Memory B cell (primary cell): ENCODE data around the gene CASTOR1.

Experiments
- ATAC-seq: fragments of 150-1000 bp; cut with Tn5 transposase; 2 replicates; pipeline ENCODE4 v1.10.0; 2021; ENCODE audit warnings: low read depth, mild to moderate bottlenecking, moderate library complexity
- DNase-seq, 2 donors: peaks; one replicate each; pipeline ENCODE4 v3.0.0; 2022; ENCODE audit warnings: low spot score in 2 of 2
- H3K27ac Mint-ChIP-seq: one replicate; pipeline ENCODE4 v1.8.0; 2022; ENCODE audit warnings: mild to moderate bottlenecking, moderate library complexity, mixed read lengths
- H3K27me3 Mint-ChIP-seq: one replicate; pipeline ENCODE4 v1.8.0; 2022; ENCODE audit warnings: mixed read lengths
- H3K36me3 Mint-ChIP-seq: one replicate; pipeline ENCODE4 v1.8.0; 2022; ENCODE audit warnings: mild to moderate bottlenecking, mixed read lengths
- H3K4me1 Mint-ChIP-seq: one replicate; pipeline ENCODE4 v1.8.0; 2022; ENCODE audit warnings: mixed read lengths
- H3K4me3 Mint-ChIP-seq: one replicate; pipeline ENCODE4 v1.8.0; 2022; ENCODE audit warnings: mild to moderate bottlenecking, moderate library complexity, mixed read lengths
- H3K9me3 Mint-ChIP-seq: one replicate; pipeline ENCODE4 v1.8.0; 2022; ENCODE audit warnings: mixed read lengths

The CASTOR1 gene

DNA sequence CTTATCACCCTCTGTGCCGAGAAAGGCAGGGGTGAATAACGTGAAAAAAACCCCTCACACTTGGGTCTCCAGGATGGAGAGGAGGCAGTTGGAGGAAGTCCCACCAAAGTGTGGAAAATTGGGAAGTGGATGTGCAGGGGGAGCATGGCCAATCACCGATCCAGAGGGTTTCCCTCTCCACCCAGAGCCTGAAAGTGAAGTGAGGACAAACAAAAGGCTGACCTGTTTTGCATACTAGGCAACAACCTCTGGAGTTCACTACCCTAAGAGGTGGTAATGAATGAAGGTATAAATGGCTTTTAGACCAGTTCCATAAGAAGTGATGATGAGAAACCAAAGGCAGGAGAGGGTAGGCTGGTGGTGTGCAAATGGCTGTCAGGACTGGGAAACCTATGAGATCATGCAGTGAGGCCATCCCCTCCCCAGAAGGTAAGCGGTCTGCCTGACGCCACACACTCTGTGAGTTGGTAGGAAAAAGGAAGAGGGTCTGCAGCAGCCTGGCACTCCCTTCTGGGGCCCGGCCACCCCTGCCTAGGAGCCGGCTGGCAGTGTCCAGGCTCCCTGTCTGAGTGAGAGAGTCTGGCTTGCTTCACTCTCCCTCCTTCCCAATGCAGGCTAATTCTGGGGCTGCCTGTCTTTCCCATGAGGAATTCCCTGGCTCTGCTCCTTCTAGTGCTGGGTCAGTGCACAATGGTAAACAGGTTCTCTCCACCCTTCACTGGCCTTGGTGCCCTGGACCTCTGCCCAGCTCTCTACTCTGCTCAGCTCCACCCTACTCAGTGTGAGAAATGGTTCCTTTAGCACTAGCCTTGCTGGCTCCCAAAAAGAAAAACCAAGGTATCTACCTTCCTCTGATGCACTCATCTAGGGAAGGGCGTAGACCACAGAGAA lies 21.8 kb upstream of the CASTOR1 start:
- Mint-ChIP-seq H3K36me3 (peaks cover 8% of the 10 kb centered on the region), H3K27me3 (no peaks in the 10 kb centered on the region), H3K27ac (peak overlapping the region; percentile 91), H3K4me3 (peak overlapping the region; percentile 35), H3K9me3 (no peaks in the 10 kb centered on the region), H3K4me1 (peaks cover 77% of the 10 kb centered on the region)
- ATAC-seq, result no peak
- no peak for DNase-seq

DNA sequence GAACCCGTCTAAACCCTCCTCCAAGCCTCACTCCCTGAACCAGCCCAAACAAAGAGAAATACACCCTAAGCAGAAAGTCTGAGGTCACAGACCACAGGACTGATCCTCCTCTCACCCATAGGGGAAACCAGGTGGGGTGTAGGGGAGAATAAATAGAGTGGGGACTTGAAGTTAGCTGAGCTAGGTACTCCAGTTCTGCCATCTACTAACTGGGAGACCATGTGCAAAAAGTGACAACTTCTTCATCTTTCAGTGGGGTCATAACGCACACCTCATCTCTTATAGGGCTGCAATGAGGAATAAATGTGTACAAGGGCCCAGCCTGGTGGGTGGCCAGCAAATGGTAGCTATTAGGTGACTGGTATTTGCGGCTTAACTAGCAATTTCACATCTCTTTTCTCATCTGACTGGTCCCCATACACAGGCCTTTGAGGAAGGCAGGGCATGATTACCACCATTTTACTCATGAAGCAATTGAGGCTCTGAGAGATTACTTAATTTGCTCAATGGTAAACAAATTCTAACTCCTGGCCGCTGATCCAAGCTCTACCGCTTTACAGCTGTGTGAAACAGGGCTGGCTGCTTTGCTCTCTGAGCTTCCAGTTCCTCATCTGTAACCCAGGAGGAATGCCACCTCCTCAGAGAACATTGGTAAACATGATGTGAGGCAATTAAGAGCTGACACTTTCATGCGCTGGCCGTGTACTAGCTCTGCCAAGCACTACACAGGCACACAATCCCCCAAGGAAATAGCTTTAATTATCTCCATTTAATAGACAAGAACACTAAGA lies 20.8 kb upstream of the CASTOR1 start:
- Mint-ChIP-seq H3K4me3 (peak overlapping the region; percentile 54), H3K36me3 (peaks cover 8% of the 10 kb centered on the region), H3K4me1 (peaks cover 78% of the 10 kb centered on the region), H3K27ac (peak overlapping the region; percentile 91), H3K27me3 (no peaks in the 10 kb centered on the region), H3K9me3 (no peaks in the 10 kb centered on the region)
- ATAC-seq (peak; percentile 30), DNase-seq (no peak)

- ATAC-seq (peak; percentile 45), DNase-seq (no peak)
- peak overlapping the region; percentile 91 for H3K27ac Mint-ChIP-seq
- H3K9me3 Mint-ChIP-seq, result no peaks in the 10 kb centered on the region
- peak overlapping the region; percentile 60 for H3K4me3 Mint-ChIP-seq
- H3K36me3 Mint-ChIP-seq, result peaks cover 8% of the 10 kb centered on the region
- H3K27me3 Mint-ChIP-seq, result no peaks in the 10 kb centered on the region
- H3K4me1 Mint-ChIP-seq, result peaks cover 84% of the 10 kb centered on the region
Observed at GRCh38 chr22:30308518-30309230, 19.4 kb upstream of the CASTOR1 start.

DNA sequence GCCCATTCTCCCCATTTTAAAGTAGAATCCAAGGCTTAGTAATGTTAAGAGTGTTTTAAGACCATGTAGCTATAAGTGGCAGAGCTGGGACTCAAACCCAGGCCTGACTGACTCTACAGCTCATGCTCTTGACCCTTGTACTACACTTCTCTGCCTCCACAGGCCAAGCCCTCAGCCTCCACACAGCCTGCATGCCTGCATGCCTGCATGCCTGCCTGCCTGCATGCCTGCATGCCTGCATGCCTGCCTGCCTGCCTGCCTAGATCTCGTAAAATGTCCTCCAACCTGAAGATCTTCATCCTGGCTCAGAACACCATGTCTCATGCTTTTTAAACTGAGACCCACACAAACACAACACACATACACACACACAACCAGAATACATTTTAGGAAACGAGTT lies 18.8 kb upstream of the CASTOR1 start:
- Mint-ChIP-seq H3K9me3 (no peaks in the 10 kb centered on the region), H3K36me3 (peaks cover 11% of the 10 kb centered on the region), H3K4me3 (peak overlapping the region; percentile 60), H3K27me3 (no peaks in the 10 kb centered on the region), H3K27ac (peak overlapping the region; percentile 91), H3K4me1 (peaks cover 88% of the 10 kb centered on the region)
- DNase-seq (no peak), ATAC-seq (no peak)

DNA sequence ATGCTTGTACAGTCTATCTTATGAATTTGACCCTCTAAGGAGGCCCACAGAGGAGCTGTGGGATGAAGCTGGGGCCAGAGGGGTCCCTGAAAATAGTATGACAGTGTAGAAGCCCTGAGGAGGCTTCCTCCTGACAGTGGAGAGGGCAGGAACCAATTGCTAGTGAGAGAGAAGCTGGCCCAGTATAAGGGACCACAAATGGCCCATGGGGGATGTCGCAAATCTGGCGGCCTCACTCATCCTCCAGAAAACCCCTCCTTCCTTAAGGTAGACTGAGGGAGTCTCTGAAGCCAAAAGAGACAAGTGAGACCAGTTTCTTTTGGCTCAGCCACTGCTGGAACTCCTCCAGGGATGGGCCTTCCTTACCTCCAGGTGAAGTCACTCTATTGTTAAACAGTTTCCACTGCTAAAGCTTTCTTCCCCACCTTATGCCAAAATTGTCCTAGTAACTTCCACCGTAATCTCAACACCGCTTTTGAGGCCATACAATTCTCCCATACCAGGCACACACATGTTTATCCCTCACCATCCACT lies 17.8 kb upstream of the CASTOR1 start:
- Mint-ChIP-seq H3K9me3 (no peaks in the 10 kb centered on the region), H3K27me3 (no peaks in the 10 kb centered on the region), H3K4me3 (peak overlapping the region; percentile 69), H3K4me1 (peaks cover 88% of the 10 kb centered on the region), H3K27ac (peak overlapping the region; percentile 91), H3K36me3 (peaks cover 7% of the 10 kb centered on the region)
- ATAC-seq, result no peak
- no peak for DNase-seq

DNA sequence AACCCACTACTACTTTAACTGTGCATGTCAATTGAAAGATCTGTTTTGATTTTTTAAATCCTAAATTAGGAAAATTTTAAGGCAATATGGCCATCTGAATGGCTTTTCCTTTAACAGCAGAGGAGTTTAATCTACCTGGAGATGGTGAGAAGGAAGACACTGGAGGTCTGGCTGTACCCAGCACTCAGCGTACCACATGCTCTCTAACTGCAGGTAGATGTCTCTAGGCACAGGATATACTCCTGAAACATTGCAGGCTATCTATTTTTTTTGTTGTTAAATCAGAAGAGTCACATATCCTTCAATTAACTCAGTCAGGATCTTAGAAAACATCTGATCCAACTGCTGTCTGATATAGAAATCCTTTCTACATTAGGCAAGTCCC lies 17.3 kb upstream of the CASTOR1 start:
- no peak for DNase-seq
- H3K36me3 Mint-ChIP-seq, result peaks cover 7% of the 10 kb centered on the region
- H3K4me3 Mint-ChIP-seq, result peak overlapping the region; percentile 69
- no peaks in the 10 kb centered on the region for H3K27me3 Mint-ChIP-seq
- ATAC-seq, result no peak
- peaks cover 89% of the 10 kb centered on the region for H3K4me1 Mint-ChIP-seq
- no peaks in the 10 kb centered on the region for H3K9me3 Mint-ChIP-seq
- H3K27ac Mint-ChIP-seq, result peak overlapping the region; percentile 91

GRCh38 chr22:30305906-30306626 lies 16.8 kb upstream of the CASTOR1 start:
- Mint-ChIP-seq H3K27me3 (no peaks in the 10 kb centered on the region), H3K9me3 (no peaks in the 10 kb centered on the region), H3K4me1 (peaks cover 90% of the 10 kb centered on the region), H3K4me3 (peak overlapping the region; percentile 69), H3K36me3 (peaks cover 7% of the 10 kb centered on the region), H3K27ac (peak overlapping the region; percentile 91)
- ATAC-seq (peak; percentile 18), DNase-seq (no peak)

- Mint-ChIP-seq H3K4me1 (peaks cover 86% of the 10 kb centered on the region), H3K9me3 (no peaks in the 10 kb centered on the region)
Observed at GRCh38 chr22:30305519-30305905, 16.2 kb upstream of the CASTOR1 start.

GRCh38 chr22:30304495-30305244 lies 15.4 kb upstream of the CASTOR1 start:
- H3K4me1 Mint-ChIP-seq, result peaks cover 77% of the 10 kb centered on the region
- peak; percentile 39 to 54 for DNase-seq
- peak; percentile 79 for ATAC-seq
- peak overlapping the region; percentile 69 for H3K4me3 Mint-ChIP-seq
- peaks cover 5% of the 10 kb centered on the region for H3K36me3 Mint-ChIP-seq
- H3K9me3 Mint-ChIP-seq, result no peaks in the 10 kb centered on the region
- no peaks in the 10 kb centered on the region for H3K27me3 Mint-ChIP-seq
- peak overlapping the region; percentile 91 for H3K27ac Mint-ChIP-seq

More at GRCh38 chr22:30305519-30305905, 16.2 kb upstream of the CASTOR1 start:
- Mint-ChIP-seq H3K27me3 (no peaks in the 10 kb centered on the region), H3K27ac (peak overlapping the region; percentile 91), H3K4me3 (peak overlapping the region; percentile 69), H3K36me3 (peaks cover 5% of the 10 kb centered on the region)
- DNase-seq (no peak), ATAC-seq (peak; percentile 52)

DNA sequence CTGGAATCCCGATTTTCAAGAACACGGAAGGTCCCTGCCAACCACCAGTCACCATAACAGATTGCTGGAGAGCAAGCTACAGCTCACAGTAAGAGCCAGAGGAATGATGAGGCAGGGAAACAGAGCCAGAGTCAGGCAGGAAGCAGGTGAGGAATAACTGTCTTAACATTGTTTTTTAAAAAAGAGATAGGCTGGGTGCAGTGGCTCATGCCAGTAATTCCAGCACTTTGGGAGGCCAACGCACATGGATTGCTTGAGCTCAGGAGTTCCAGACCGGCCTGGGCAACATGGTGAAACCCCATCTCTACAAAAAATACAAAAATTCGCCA lies 13.5 kb upstream of the CASTOR1 start:
- Mint-ChIP-seq H3K36me3 (peaks cover 10% of the 10 kb centered on the region), H3K9me3 (no peaks in the 10 kb centered on the region), H3K27ac (peak overlapping the region; percentile 91), H3K4me3 (peak overlapping the region; percentile 57), H3K27me3 (no peaks in the 10 kb centered on the region), H3K4me1 (peaks cover 66% of the 10 kb centered on the region)
- ATAC-seq (no peak), DNase-seq (no peak)

- Mint-ChIP-seq H3K27me3 (no peaks in the 10 kb centered on the region), H3K36me3 (peaks cover 13% of the 10 kb centered on the region), H3K4me3 (peak overlapping the region; percentile 57), H3K4me1 (peaks cover 62% of the 10 kb centered on the region), H3K27ac (peak overlapping the region; percentile 91), H3K9me3 (no peaks in the 10 kb centered on the region)
- ATAC-seq (peak; percentile 48), DNase-seq (no peak)
Observed at GRCh38 chr22:30301995-30302809, 12.9 kb upstream of the CASTOR1 start.

DNA sequence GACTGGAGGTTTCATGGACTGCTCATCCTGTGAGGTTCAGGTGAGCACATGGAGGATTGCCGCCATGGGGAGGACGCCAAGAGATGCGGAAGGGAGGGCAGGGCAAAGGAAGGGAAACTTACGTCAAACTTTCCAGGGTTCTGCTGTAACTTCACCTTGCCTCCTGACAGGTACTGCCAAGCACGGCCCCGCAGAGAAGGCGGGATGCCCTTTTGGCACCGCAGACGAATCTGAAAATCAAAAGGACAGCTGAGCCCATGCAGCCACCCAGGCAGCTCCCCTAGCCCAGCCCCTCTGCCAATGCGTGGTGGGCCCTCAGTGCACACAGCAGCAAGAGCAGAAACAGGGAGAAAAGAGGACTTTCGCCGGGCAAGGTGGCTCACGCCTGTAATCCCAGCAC lies 10.0 kb upstream of the CASTOR1 start:
- H3K4me3 Mint-ChIP-seq, result no peak overlapping the region
- peaks cover 35% of the 10 kb centered on the region for H3K4me1 Mint-ChIP-seq
- no peaks in the 10 kb centered on the region for H3K27me3 Mint-ChIP-seq
- H3K9me3 Mint-ChIP-seq, result no peaks in the 10 kb centered on the region
- DNase-seq, result no peak
- no peak overlapping the region for H3K27ac Mint-ChIP-seq
- peaks cover 22% of the 10 kb centered on the region for H3K36me3 Mint-ChIP-seq
- no peak for ATAC-seq
